Heart right ventricle (tissue), 16 donors: ENCODE results near the gene OSBP. TPM values are rescaled to one million over a fixed set of nuclear protein-coding genes. Genes with fewer than 3 reads are reported as not detected.

Experiments used
- ATAC-seq, 8 donors: fragments of 200-7000 bp; cut with Tn5 transposase; one replicate each; pipeline ENCODE4 v1.9.1; 2020; ENCODE audit warnings: mild to moderate bottlenecking in 8 of 8, moderate library complexity in 8 of 8, moderate number of reproducible peaks in 1 of 8
- DNase-seq, 2 donors: peaks; one replicate each; pipeline ENCODE4 v3.0.0-alpha.2; 2020
- H3K27ac ChIP-seq, 10 donors: fragments of 200-600 bp; sonication (generic) in 2 of 10; one replicate each; pipeline versions ENCODE4 v1.5.0 to v1.8.0; 2020 to 2022; ENCODE audit warnings: mild to moderate bottlenecking in 3 of 10
- H3K27me3 ChIP-seq, 7 donors: fragments of 200-600 bp; one replicate each; pipeline ENCODE4 v1.8.0; 2021 to 2022; ENCODE audit warnings: mild to moderate bottlenecking in 2 of 7
- H3K36me3 ChIP-seq, 9 donors: fragments of 200-600 bp; sonication (generic) in 1 of 9; one replicate each; pipeline versions ENCODE4 v1.5.0 to v1.8.0; 2020 to 2022; ENCODE audit warnings: mild to moderate bottlenecking in 2 of 9
- H3K4me1 ChIP-seq, 9 donors: fragments of 200-600 bp; sonication (generic) in 1 of 9; one replicate each; pipeline versions ENCODE4 v1.5.0 to v1.8.0; 2020 to 2022; ENCODE audit warnings: mild to moderate bottlenecking in 4 of 9
- H3K4me3 ChIP-seq, 10 donors: fragments of 200-600 bp; sonication (generic) in 2 of 10; one replicate each; pipeline versions ENCODE4 v1.5.0 to v1.8.0; 2020 to 2022; ENCODE audit warnings: mild to moderate bottlenecking in 7 of 10, moderate library complexity in 2 of 10
- H3K9me3 ChIP-seq, 11 donors: fragments of 200-600 bp in 10 of 11; sonication (generic) in 2 of 11; one replicate each; pipeline versions ENCODE4 v1.5.0 to v1.8.0; 2013 to 2022; ENCODE audit warnings: mild to moderate bottlenecking in 2 of 11, control low read depth in 1 of 11, moderate library complexity in 1 of 11
- CTCF ChIP-seq, 9 donors: fragments of 200-600 bp; sonication (generic) in 2 of 9; IDR thresholded peaks; one replicate each; pipeline versions ENCODE4 v1.5.0 to v1.8.0; 2021 to 2022; ENCODE audit warnings: antibody characterized with exemption in 9 of 9, mild to moderate bottlenecking in 5 of 9, moderate library complexity in 1 of 9
- WGBS, 2 donors: extraction: QIAGEN DNeasy Blood & Tissue Kit; methylation state at CpG; one replicate each; pipeline ENCODE4 v1.1.7; 2013; ENCODE audit warnings: inconsistent platforms in 1 of 2; 5-methylcytosine and 5-hydroxymethylcytosine counted together
- intact Hi-C, 10 donors: fragments of 100-400 bp; cut with DNase I; formaldehyde crosslinking; loops; one replicate each; pipeline versions ENCODE4 v1.11.1 to v1.14.2; 2022
- polyA plus RNA-seq, 2 donors: library from polyadenylated mRNA; stranded (reverse); fragments of 200-250 nt; gene quantifications; one replicate each; pipeline ENCODE4 v1.2.3, GENCODE V29; 2013
- total RNA-seq, 10 donors: library from RNA; stranded (reverse); fragmentation: NEBNext Ultra II Directional in 3 of 10; extraction: Animal tissue kit (Norgen Biotek cat#: 25700) in 3 of 10; gene quantifications; one replicate each; pipeline versions ENCODE4 v1.2.1 to v1.2.4, GENCODE V29; 2021 to 2023
- donor health status: Arrhythmogenic right ventricular cardiomyopathy.
- donor health status: ischemic (EF 13 %, LVEDD 7.1; RV severe dilation, severe dysfunction).
- donor health status: healthy with polysubstance abuse.
- donor health status: DM: no; HTN: yes; CAD: no.
- donor health status: DM: no; HTN: no; CAD: no.
- donor health status: ischemic (EF 25% LVEDD 6.9; RV normal size, moderate dysfunction).
- donor health status: ischemic (EF 25% LVEDD 5.7; RV mildly dilated, moderate dysfunction).
- donor health status: healthy.
- donor health status: DM: yes; HTN: yes; CAD: no.
- donor health status: Ischemic cardiomyopathy.
- donor health status: ischemic (EF 35%, LVEDD 5.7; RV mildly dilated, moderate dysfunction).
- donor health status: nonischemic (EF 11% LVEDD 7.7; RV severe dilation, severe dysfunction).
- donor health status: DM: yes; HTN: yes; CAD: no.
- donor health status: PGD.
- donor health status: ischemic (EF 29% LVEDD 5.4; RV normal size, mild dysfunction).
- donor health status: nonischemic (EF 23%, LVEDD 6.1; RV moderate dilation, normal function).

Gene OSBP
- total and polyA plus RNA-seq, 12 donors, result 11.2 to 46.8 (median 39.0) TPM

GRCh38 chr11:59556917-59557348 is 58.6 kb downstream of the OSBP start:
- peak overlapping the region in 5 of 10 donors; percentile 38 to 56 (median 52) for H3K4me3 ChIP-seq
- H3K36me3 ChIP-seq, result no peaks in the 10 kb centered on the region
- H3K27ac ChIP-seq, result peak overlapping the region in 3 of 10 donors; percentile 26 to 43 (median 39)
- H3K27me3 ChIP-seq, result no peaks in the 10 kb centered on the region
- intact Hi-C loops, result loop anchor here in 2 of 10 donors (10.0 kb wide), 2 partner anchors 248 to 982 kb away; partner anchors contain the start of genes LPXN (in 1 of the 2) and ZFP91 (in 1 of the 2)
- ATAC-seq (no peak), DNase-seq (no peak)
- H3K4me1 ChIP-seq, result peaks cover 0 to 41% (median 25%) of the 10 kb centered on the region in 9 donors
- no peaks in the 10 kb centered on the region for H3K9me3 ChIP-seq
- 14 to 18% methylated on average over 13 of the region's 13 CpGs for WGBS, 2 donors
- TF ChIP-seq CTCF (IDR thresholded peaks at IDR 0.05), result no peak

- Histone ChIP-seq H3K4me1 (peaks cover 0 to 44% (median 23%) of the 10 kb centered on the region in 9 donors), H3K4me3 (peak overlapping the region; percentile 3 to 56 (median 44)), H3K27ac (peak overlapping the region in 7 of 10 donors; percentile 26 to 76 (median 43)), H3K9me3 (no peaks in the 10 kb centered on the region), H3K27me3 (no peaks in the 10 kb centered on the region), H3K36me3 (no peaks in the 10 kb centered on the region)
- WGBS, 2 donors, result 5 to 9% methylated on average over 30 of the region's 30 CpGs
- intact Hi-C loops, result loop anchor here in 2 of 10 donors (10.0 kb wide), 2 partner anchors 248 to 982 kb away; partner anchors contain the start of genes LPXN (in 1 of the 2) and ZFP91 (in 1 of the 2)
- no peak for TF ChIP-seq CTCF (IDR thresholded peaks at IDR 0.05)
- ATAC-seq (peak in 6 of 8 donors; percentile 17 to 54 (median 34)), DNase-seq (peak in 1 of 2 donors; percentile 54)
Observed at GRCh38 chr11:59556115-59556916, 59.3 kb downstream of the OSBP start.

GRCh38 chr11:59555601-59556114 is 59.9 kb downstream of the OSBP start:
- intact Hi-C loops, result loop anchor here in 2 of 10 donors (10.0 kb wide), 2 partner anchors 249 to 981 kb away; partner anchors contain the start of genes LPXN (in 1 of the 2) and ZFP91 (in 1 of the 2)
- Histone ChIP-seq H3K4me3 (peak overlapping the region; percentile 3 to 56 (median 44)), H3K27ac (peak overlapping the region in 7 of 10 donors; percentile 26 to 76 (median 40)), H3K4me1 (peaks cover 0 to 45% (median 19%) of the 10 kb centered on the region in 9 donors), H3K36me3 (no peaks in the 10 kb centered on the region), H3K27me3 (no peaks in the 10 kb centered on the region), H3K9me3 (no peaks in the 10 kb centered on the region)
- 15 to 24% methylated on average over 17 of the region's 17 CpGs for WGBS, 2 donors
- ATAC-seq (no peak), DNase-seq (no peak)
- TF ChIP-seq CTCF (IDR thresholded peaks at IDR 0.05), result no peak

GRCh38 chr11:59553323-59553722 is 62.3 kb downstream of the OSBP start:
- no peaks in the 10 kb centered on the region for H3K36me3 ChIP-seq
- DNase-seq (no peak), ATAC-seq (no peak)
- no peaks in the 10 kb centered on the region for H3K27me3 ChIP-seq
- H3K4me1 ChIP-seq, result peaks cover 0 to 49% (median 20%) of the 10 kb centered on the region in 9 donors
- intact Hi-C loops, result loop anchor here in 4 of 10 donors (5.0 to 10.0 kb wide), 4 partner anchors 64 to 979 kb away; partner anchors contain the start of genes PATL1 (in 3 of the 4), LPXN (in 1 of the 4), OSBP (in 1 of the 4) and ZFP91 (in 1 of the 4)
- no peaks in the 10 kb centered on the region for H3K9me3 ChIP-seq
- H3K27ac ChIP-seq, result no peak overlapping the region
- no peak overlapping the region for H3K4me3 ChIP-seq
- no peak for TF ChIP-seq CTCF (IDR thresholded peaks at IDR 0.05)
- WGBS, 2 donors, result 96 to 97% methylated on average over 21 of the region's 21 CpGs
